ENCODE data around the gene MRPL4. TPM values are rescaled to one million over a fixed set of nuclear protein-coding genes. Genes with fewer than 3 reads are reported as not detected.
A peak's percentile ranks its signal among the peaks of the same experiment; 100 is the strongest.

MRPL4 gene
- total and polyA plus RNA-seq, 10 of the 15 experiments (the other 5 are each of a cell fraction or from before 2014, with no cell fraction given) = 0.79 to 221 (median 112) TPM

DNA sequence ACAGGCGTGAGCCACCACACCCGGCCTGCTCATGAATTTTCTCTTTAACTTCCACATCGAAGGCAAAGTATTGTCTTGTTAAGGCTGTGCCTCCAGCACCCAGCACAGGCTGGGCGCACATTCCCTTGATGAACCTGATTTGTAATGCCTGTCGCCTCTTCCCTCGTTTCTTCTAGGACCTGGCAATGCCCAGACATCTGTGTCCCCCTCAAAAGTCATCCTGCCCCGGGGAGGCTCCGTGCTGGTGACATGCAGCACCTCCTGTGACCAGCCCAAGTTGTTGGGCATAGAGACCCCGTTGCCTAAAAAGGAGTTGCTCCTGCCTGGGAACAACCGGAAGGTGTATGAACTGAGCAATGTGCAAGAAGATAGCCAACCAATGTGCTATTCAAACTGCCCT is 22.6 kb downstream of the MRPL4 start (continued):
- no peak for TF ChIP-seq NRF1 (conservative IDR thresholded peaks at IDR 0.05; ENCODE audit: low read depth, low read length)

DNA sequence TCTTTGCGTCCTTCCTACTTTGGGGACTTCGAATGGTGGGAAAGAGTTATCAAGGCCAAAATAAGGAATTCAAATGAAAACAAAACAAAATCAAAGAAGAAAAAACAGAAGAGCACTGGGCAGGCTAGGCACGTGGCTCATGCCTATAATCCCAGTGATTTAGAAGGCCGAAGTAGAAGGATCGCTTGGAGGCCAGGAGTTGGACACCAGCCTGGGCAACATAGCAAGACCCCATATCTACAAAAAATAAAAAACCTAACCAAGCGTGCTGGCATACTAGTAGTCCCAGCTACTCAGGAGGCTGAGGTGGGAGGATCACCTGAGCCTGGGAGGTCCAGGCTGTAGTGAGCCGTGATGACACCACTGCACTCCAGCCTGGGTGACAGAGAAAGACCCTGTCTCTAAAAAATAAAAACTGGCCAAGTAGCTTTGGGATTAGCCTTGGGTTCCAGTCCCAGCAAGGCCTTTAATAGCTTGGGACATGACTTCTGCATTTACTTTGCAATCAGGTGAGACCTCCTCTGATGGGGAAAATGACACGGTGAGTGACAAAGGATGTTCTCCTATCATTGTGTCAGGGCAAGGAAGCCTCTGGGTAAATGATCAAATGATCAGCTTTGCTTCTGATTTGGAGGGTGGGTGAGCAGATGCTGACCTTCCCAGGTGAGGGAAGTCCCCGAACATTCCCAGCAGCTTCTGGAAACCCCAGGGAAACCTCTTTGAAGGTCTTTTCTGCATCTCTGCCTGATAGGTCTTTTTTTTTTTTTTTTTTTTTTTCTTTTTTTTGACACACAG is 26.0 kb downstream of the MRPL4 start:
- TSS peak; percentile 40 for BruUV-seq (replicated peaks)
- RAD21 ChIA-PET (ENCODE audit: unreplicated experiment) = interaction anchor here (0.6 to 1.0 kb wide), 3 partner anchors 12 to 37 kb away, joined by 3 read pairs; partner anchors contain the start of gene ICAM5
- SMC1A ChIA-PET (ENCODE audit: uncharacterized antibody, unreplicated experiment) = interaction anchor here (0.5 to 3.1 kb wide), 6 partner anchors 9 to 322 kb away, joined by 3 to 17 read pairs (median 4); partner anchors contain the start of genes ICAM4 and ICAM5
- 78% methylated on average over 9 of the region's 9 CpGs for WGBS (ENCODE audit: insufficient coverage, insufficient replicate concordance, low lambda C conversion rate, missing lambda C conversion rate)
- no peak overlapping the region for H2AFZ ChIP-seq (ENCODE audit: control insufficient read depth, low read depth, low read length)
- peak; percentile 5; the same call in 1 of the 3 replicates for ATAC-seq
- FAIRE-seq = no peak
- H3K4me3 ChIP-seq = peak overlapping the region; percentile 53
- CTCF ChIA-PET = interaction anchor here (1.0 to 2.8 kb wide), 4 partner anchors 11 to 113 kb away, joined by 4 to 11 read pairs (median 6); partner anchors contain the start of gene ICAM5
- H3K4me2 ChIP-seq (ENCODE audit: control insufficient read depth, insufficient read depth) = peak overlapping the region; percentile 44
- H3K9me3 ChIP-seq (replicated peaks; ENCODE audit: control insufficient read depth, insufficient read depth, low read length) = no peaks in the 10 kb centered on the region
- H3K36me3 ChIP-seq (ENCODE audit: control insufficient read depth in 2 of 2, insufficient read depth in 2 of 2, low read length in 1 of 2) = peaks cover 17 to 19% of the 10 kb centered on the region in 2 experiments; a peak in 3 of 4 replicates
- DNase-seq (ENCODE audit: low read depth, low spot score) = no peak
- no peaks in the 10 kb centered on the region; the same call in 1 of the 2 replicates for H3K4me1 ChIP-seq (ENCODE audit: control insufficient read depth, insufficient read depth, low read length)
- peaks cover 49% of the 10 kb centered on the region for H3K79me2 ChIP-seq (ENCODE audit: control insufficient read depth, insufficient read depth, low read length)
- no peaks in the 10 kb centered on the region for H3K27me3 ChIP-seq (replicated peaks in 1 of 2; ENCODE audit: control insufficient read depth in 2 of 2, insufficient read depth in 2 of 2, low read length in 1 of 2)
- H3K27ac ChIP-seq (ENCODE audit: control insufficient read depth, insufficient read depth) = no peak overlapping the region
- in situ Hi-C loops (cut with MboI) = no loop called here
- H3K9ac ChIP-seq (ENCODE audit: control insufficient read depth, insufficient read depth, low read length) = no peak overlapping the region; the same call in 1 of the 2 replicates
- intact Hi-C loops (cut with micrococcal nuclease; ENCODE audit: unreplicated experiment) = no loop called here
- H4K20me1 ChIP-seq (ENCODE audit: control insufficient read depth, insufficient read depth) = peaks cover 4% of the 10 kb centered on the region; the same call in 1 of the 2 replicates
- POLR2A ChIA-PET = interaction anchor here (0.6 to 1.8 kb wide), 4 partner anchors 9 to 211 kb away, joined by 3 to 12 read pairs (median 4); partner anchors contain the start of genes ICAM4 and ICAM5
- TF ChIP-seq, protein P1, sequence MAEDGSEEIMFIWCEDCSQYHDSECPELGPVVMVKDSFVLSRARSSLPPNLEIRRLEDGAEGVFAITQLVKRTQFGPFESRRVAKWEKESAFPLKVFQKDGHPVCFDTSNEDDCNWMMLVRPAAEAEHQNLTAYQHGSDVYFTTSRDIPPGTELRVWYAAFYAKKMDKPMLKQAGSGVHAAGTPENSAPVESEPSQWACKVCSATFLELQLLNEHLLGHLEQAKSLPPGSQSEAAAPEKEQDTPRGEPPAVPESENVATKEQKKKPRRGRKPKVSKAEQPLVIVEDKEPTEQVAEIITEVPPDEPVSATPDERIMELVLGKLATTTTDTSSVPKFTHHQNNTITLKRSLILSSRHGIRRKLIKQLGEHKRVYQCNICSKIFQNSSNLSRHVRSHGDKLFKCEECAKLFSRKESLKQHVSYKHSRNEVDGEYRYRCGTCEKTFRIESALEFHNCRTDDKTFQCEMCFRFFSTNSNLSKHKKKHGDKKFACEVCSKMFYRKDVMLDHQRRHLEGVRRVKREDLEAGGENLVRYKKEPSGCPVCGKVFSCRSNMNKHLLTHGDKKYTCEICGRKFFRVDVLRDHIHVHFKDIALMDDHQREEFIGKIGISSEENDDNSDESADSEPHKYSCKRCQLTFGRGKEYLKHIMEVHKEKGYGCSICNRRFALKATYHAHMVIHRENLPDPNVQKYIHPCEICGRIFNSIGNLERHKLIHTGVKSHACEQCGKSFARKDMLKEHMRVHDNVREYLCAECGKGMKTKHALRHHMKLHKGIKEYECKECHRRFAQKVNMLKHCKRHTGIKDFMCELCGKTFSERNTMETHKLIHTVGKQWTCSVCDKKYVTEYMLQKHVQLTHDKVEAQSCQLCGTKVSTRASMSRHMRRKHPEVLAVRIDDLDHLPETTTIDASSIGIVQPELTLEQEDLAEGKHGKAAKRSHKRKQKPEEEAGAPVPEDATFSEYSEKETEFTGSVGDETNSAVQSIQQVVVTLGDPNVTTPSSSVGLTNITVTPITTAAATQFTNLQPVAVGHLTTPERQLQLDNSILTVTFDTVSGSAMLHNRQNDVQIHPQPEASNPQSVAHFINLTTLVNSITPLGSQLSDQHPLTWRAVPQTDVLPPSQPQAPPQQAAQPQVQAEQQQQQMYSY (CRISPR knock-in tag; IDR thresholded peaks at IDR 0.05) = no peak
- 0 out of 2 replicates have a peak, but pooled peaks have one; percentile 28 for TF ChIP-seq NFYB (IDR thresholded peaks at IDR 0.05; ENCODE audit: insufficient read depth, low read depth, low read length)
- no peak for TF ChIP-seq E4F1 (IDR thresholded peaks at IDR 0.05; ENCODE audit: borderline replicate concordance, partially characterized antibody)
- no peak for TF ChIP-seq ASH2L (IDR thresholded peaks at IDR 0.05; ENCODE audit: borderline replicate concordance, low read depth)
- TF ChIP-seq ATF3 (IDR thresholded peaks at IDR 0.05; ENCODE audit: borderline replicate concordance, extremely low read depth, low read depth, low read length) = no peak
- no peak for TF ChIP-seq ZNF274 (IDR thresholded peaks at IDR 0.05; ENCODE audit: insufficient read depth, insufficient read length)
- no peak for TF ChIP-seq HCFC1 (IDR thresholded peaks at IDR 0.05; ENCODE audit: low read length)
- 0 out of 2 replicates have a peak, but pooled peaks have one; percentile 36 for TF ChIP-seq POLR2AphosphoS5 (IDR thresholded peaks at IDR 0.05; ENCODE audit: low read length)
- TF ChIP-seq NR2C2 (IDR thresholded peaks at IDR 0.05; ENCODE audit: borderline replicate concordance, control insufficient read depth, insufficient read length, low read depth) = no peak
- TF ChIP-seq GABPA (IDR thresholded peaks at IDR 0.05; ENCODE audit: low read depth) = no peak

Measured in GM12878 (cell line).